Activated CD4-positive, CD25-positive, alpha-beta regulatory T cell treated with anti-CD3 and anti-CD28 coated beads, Interleukin-2, amount 50 U/mL, for 16 hours (primary cell): ENCODE measurements around the gene WIPF3.

Experiments
- DNase-seq: peaks from one replicate; pipeline ENCODE4 v3.0.0-alpha.2; 2020; ENCODE audit warnings: low read depth, low spot score

Gene WIPF3

DNA sequence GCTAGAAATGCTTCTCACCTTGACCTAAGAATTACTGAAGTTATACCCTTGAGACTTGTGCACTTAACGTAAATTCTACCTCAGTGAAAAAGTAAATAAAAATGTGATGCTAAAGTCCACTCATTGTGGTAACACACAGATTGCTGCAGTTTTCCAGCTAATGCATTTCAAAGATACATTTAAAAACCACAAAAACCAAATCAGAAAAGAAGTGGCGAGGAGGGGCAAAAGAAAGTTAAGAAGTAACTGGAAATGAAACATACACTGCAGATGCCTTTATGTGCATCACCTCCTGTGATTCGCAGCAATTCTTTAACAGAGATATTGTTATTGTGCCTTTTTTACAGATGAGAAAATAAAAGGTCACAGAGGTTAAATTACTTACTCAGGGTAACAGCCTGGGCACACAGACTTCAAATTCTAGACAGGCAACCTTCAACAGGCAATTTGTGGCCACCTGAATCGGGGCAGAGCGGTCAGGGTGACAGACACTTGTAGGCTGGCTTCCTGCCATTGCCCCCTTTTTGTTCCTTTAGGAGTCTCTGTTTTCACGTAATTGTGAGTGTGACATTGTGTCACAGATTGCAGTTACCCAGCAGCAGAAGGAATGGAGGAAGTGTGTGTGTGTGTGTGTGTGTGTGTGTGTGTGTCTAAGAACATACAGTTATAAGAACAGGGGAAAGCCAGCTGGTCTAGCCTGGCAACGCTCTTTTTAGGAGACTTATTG, 1.9 kb downstream of the WIPF3 start:
- no peak for DNase-seq

- no peak for DNase-seq
These were observed 3.3 kb downstream of the WIPF3 start for GRCh38 chr7:29809533-29810155.

- no peak for DNase-seq
These were observed 4.0 kb downstream of the WIPF3 start for GRCh38 chr7:29810297-29810696.

- DNase-seq: no peak
These were observed 4.6 kb downstream of the WIPF3 start for GRCh38 chr7:29810813-29811482.

DNA sequence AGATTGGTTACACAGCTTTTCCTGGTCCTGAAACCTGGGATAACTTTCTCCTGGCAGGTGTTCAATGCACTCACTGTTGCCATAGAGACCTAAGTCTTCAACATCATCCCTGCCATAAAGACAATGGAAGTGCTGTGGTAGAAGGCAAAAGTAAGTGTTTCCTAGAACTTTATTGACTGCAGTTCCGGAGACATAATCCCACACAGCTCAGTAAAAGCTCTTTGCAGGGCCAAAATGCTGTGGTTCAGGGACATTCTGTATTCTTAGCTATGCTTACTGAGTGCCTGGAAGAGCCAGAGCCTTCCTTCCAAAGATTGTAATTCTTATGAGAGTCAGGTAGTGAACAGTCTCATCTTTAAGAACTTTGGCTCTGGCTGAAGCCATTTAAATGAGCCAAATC, 5.3 kb downstream of the WIPF3 start:
- DNase-seq: no peak

DNA sequence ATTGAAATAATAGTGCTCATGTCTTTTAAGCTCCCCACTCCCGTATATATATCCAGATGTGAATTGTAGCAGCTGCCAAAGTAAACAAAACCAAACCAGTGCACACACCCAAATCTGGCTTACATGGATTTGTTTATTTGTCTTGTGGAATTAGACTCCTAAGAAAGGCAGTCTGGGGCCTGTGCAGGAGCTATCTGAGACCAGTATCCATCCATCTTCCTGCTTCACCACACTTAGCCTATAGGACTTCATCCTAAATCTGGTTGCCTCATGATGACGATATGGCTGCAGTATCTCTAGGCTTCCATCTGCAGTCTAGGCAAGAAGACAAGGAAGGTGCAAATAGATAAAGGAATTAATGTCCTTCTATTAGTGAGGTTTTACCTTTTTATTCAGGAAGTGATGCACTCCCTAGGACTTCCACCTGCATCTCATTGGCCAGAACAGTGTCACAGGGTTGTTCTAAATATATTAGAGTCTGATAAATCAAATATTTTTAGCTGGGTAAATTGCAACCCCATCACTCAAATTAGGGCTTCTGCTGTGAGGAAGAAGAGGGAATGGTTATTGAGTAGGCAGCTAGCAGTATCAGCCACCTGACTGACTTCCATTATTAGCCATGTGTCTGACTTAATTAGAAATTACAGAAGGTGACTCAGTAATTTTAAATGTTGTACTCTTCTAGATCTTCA, 6.0 kb downstream of the WIPF3 start:
- no peak for DNase-seq

DNA sequence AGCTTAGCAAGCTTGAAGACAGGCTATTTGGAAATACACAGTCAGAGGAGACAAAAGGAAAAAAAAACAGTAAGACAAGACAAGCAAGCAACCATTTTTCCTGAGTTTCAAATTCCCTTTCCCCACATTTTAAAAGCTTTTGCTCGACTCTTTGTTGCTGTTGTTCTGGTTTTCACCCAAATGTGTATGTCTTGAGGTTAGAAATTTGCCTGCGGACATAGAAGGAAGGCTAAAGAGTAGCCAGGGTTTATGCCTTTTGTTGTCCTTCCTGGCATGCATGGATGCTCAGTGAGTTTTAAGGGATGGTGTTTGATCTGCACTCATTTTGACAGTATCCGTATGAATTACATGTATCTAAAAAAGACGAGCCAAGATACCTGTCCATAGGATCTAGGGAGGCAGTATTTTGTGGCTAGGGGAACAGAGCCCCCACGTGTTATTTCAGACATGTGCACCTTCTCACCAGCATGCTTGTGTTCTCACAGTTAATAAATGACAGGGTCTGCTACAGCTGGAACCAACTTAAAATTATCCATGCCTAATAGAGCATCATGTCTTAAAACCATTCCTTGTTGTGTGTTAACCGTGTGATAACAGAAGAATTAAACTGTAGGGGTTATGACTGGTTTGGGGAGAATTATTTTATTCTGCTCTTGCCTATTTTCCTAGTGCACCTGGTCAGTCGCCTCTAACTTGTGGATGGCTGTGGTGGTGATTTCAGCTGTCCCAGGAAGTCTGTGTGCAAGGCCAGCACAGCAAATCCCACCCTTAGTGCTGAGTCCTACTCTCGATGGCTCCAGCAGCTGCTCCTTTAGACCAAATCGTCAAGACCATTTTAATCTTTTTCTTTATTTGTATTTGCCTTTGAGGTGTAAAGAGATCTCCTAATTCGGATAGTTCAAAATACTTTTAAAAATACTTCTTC, 9.1 kb downstream of the WIPF3 start:
- no peak for DNase-seq

DNA sequence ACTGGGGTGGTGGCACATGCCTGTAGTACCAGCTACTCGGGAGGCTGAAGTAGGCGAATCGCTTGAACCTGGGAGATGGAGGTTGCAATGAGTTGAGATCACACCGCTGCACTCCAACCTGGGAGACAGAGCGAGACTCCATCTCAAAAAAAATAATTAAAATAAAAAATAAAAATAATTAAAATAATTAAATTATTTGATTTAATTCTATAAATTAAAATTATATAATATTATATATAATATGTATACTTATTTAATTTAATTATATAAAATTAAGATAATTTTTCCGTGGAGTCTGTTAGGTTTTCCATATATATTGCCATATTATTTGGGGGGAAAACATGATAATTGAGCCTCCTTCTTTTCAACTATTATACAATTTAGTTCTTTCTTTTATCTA, 12.0 kb downstream of the WIPF3 start:
- no peak for DNase-seq

GRCh38 chr7:29825775-29826529, 19.6 kb downstream of the WIPF3 start:
- DNase-seq: no peak

GRCh38 chr7:29826530-29826822, 20.2 kb downstream of the WIPF3 start:
- DNase-seq: no peak

DNA sequence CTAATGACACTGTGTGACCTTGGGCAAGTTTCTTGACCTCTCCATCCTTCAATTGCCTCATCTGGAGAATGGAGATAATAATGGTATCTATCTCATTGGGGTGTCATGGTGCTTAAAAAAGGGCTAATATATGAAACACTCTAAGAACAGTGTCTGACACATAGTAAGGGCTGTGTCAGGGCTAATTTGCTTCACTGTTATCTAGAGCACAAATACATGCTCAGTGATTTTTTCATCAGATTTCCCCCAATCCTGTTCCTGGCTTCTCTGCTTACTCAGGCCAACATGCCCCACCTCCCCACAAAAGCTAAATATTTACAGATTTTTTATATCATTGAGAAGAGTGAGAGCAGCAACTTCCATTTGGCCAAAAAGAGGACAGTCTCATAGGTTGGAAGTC, 20.6 kb downstream of the WIPF3 start:
- DNase-seq: no peak

GRCh38 chr7:29831705-29832104, 25.4 kb downstream of the WIPF3 start:
- no peak for DNase-seq

GRCh38 chr7:29833929-29834328, 27.6 kb downstream of the WIPF3 start:
- no peak for DNase-seq

- DNase-seq: no peak
These were observed 29.4 kb downstream of the WIPF3 start for GRCh38 chr7:29835718-29836117.

- DNase-seq: no peak
These were observed 33.0 kb downstream of the WIPF3 start for GRCh38 chr7:29839302-29839701.

GRCh38 chr7:29839921-29840320, 33.6 kb downstream of the WIPF3 start:
- no peak for DNase-seq

DNA sequence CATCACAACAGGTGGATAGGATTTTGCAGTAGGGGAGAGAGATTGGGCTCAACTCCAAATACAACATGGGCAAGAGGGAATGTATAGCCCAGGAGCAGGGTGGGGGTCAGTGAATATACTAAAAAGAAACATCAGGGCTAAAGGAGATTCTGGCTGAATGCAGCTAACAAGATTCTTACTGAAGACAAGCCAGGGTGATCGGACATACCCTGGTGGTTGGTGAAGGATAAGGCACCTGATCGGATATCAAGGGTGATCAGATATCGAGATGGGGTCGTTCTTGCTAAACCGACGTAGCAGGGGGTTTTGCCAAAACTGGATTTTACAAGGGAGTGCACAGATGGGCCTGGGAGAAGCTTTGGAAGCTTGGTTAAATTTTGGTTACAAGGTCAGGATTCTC, 34.4 kb downstream of the WIPF3 start:
- DNase-seq: no peak

DNA sequence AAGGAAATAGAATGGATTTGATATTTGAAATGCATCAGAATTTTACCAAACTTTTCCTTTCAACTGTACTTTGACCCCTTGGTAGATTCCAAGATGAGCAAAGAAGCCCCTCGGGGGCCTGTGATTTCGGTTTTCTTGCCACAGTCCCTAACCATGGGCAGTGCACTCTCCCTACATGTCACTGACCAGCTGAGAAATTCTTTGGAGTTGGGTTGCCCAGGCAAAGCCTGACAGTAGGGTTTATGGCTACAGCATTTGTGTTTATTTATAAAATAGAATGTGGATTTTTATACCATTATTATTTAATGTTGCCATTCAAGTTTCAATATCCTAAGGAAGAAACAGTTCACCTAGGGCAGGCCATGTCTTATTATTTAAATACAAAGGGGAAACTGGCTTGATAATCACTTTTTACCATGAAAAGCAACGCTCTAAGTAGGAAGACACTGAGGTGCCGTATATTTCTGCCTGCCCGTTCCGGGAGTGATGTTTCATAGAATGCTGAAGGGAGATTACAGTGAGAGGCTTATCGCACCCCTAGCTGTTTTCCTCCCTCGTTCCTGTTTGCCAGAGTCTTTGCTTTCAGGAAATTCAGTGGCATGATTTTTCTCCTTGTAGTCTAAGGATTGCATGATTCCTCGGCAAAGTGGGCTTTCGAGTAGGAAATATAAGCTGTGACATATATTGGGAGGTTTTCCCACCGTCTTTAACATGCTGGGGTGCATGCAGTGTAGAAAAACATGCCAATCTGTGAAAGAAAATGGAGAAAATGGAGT, 35.8 kb downstream of the WIPF3 start:
- no peak for DNase-seq

DNA sequence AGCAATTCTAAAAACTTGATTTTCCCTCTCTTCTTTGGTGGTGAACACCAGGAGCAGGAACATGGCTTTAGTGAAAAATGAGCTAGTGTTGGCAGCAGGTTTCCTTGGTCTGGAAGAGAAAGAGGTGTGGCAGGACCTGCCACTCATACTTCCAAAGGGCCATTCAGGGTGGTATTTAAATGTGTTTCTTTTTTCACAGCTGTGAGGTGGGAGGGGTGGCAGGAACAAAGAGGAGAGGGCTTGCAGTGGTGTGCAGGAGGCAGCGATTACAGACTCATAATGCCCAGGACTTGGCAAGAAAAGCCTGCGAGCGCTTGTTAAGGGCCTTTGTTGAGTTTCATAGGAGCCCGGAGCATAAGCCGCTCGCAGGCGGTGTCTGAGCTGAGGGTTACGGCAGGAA, 36.8 kb downstream of the WIPF3 start:
- no peak for DNase-seq

DNA sequence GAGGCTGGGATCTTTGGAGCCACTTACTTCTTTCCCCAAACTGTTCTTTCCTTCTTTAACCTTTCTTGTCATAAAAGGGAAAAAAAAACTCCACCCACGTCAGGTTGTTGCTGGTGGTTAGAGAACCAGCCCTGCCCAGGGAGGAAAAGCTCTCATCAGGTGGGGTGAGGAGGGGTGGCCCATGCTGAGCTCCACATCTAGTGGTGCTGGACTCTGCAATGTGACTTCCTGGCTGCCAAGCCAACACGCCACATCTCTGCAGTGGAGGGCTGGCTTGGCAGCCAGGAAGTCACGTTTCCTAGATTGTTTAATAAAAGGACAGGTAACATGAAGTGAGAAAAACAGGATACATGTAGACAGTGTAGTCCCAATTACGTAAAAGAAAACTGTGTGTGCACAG, 37.4 kb downstream of the WIPF3 start:
- no peak for DNase-seq
